ENCODE results near the gene CLEC4F. TPM values are rescaled to one million over a fixed set of nuclear protein-coding genes. Genes with fewer than 3 reads are reported as not detected.

The CLEC4F gene
- total and polyA plus RNA-seq, 7 donors = 0.04 to 0.64 (median 0.39) TPM; not detected in 1

DNA sequence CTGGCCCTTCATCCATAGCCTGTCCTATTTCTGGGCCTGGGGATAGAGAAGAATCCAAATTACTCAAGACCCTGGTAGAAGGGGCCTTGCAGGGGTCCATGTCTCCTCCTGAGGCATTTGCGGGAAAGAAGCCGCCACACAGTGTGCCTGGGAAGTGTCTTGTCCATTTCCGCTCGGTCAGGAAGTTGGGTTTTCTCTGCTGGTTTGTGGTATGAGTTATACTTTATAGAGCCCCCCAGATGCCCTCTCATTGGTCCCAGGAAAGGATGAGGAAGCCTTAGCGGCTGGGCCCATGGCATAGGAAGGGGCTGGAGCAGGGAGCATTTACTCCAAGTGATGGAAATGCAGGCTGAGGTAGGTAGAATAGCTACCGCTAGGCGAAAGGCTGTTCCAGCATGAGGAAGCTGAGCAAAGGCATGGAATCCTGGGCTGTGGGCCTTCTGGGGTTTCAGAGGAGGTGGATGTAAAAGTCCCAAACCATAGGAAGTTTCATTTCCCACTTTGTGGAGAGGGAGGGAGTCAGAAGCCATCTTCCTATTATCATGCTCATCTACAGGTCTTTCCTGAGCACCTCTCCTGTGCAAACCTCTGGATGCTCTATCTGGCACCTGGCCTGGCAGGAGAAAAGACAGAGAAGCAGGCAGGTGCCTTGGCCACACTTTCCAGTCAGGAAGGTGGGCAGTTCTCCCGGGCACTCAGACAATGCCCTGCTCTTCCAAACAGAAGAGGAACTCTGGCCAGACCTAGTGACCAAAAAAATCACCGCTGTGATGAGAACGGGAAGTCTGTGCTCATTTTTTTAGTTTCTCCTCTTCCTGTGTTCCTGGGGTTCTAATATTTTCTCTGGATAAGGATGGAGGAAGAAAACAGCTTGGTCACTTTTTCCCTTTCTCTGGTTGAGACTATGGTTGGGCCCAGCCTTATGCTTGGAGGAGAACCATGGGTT, 17.9 kb upstream of the CLEC4F start:
- Histone ChIP-seq H3K36me3 (ENCODE audit: insufficient read depth in 1 of 2, low read depth in 1 of 2) (no peaks in the 10 kb centered on the region), H3K27me3 (ENCODE audit: insufficient read depth in 3 of 3, low read length in 2 of 3) (peaks cover 0 to 6% (median 2%) of the 10 kb centered on the region in 3 donors), H3K27ac (no peak overlapping the region), H3K4me3 (no peak overlapping the region), H3K4me1 (no peaks in the 10 kb centered on the region), H3K9me3 (no peaks in the 10 kb centered on the region)
- intact Hi-C loops (cut with DNase I) = no loop called here
- TF ChIP-seq, protein P1, sequence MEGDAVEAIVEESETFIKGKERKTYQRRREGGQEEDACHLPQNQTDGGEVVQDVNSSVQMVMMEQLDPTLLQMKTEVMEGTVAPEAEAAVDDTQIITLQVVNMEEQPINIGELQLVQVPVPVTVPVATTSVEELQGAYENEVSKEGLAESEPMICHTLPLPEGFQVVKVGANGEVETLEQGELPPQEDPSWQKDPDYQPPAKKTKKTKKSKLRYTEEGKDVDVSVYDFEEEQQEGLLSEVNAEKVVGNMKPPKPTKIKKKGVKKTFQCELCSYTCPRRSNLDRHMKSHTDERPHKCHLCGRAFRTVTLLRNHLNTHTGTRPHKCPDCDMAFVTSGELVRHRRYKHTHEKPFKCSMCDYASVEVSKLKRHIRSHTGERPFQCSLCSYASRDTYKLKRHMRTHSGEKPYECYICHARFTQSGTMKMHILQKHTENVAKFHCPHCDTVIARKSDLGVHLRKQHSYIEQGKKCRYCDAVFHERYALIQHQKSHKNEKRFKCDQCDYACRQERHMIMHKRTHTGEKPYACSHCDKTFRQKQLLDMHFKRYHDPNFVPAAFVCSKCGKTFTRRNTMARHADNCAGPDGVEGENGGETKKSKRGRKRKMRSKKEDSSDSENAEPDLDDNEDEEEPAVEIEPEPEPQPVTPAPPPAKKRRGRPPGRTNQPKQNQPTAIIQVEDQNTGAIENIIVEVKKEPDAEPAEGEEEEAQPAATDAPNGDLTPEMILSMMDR (IDR thresholded peaks at IDR 0.05) = no peak
- 81 to 84% (median 82%) methylated on average over 10 of the region's 10 CpGs for WGBS, 3 donors
- DNase-seq (no peak), ATAC-seq (no peak)

DNA sequence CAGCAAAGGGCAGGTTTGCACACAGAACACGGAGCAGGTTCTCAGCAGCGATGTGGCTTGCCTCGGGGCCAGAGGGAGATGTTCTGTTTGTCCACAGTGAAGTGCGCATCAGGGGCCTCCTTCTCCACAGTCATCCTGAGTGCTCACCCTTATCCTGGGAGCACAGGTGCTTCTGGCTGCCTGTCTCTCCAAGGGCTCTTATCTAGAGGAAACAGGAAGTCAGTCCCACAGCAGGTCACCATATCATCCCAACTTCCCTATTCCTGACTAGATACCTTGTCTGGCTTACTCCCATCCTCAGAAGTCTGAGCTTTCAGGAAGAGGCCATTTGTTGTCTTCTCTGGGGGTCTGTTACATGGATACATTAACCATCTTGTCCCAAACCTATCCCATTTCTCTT, 15.2 kb upstream of the CLEC4F start, which contains the start of gene CD207:
Gene CD207 (minus strand): TSS at position 174 of the 400 bp plus-strand sequence. CDS start 40 bp downstream, at position 134.
- Histone ChIP-seq H3K9me3 (no peaks in the 10 kb centered on the region), H3K36me3 (ENCODE audit: insufficient read depth in 1 of 2, low read depth in 1 of 2) (no peaks in the 10 kb centered on the region), H3K27me3 (ENCODE audit: insufficient read depth in 3 of 3, low read length in 2 of 3) (peaks cover 0 to 6% (median 2%) of the 10 kb centered on the region in 3 donors), H3K4me1 (no peaks in the 10 kb centered on the region), H3K4me3 (no peak within 1 kb of the TSS), H3K27ac (no peak within 1 kb of the TSS)
- 89 to 92% (median 91%) methylated on average over 4 of the region's 4 CpGs for WGBS, 3 donors
- ATAC-seq = no peak
- TF ChIP-seq, protein P1 (IDR thresholded peaks at IDR 0.05) = no peak
- intact Hi-C loops (cut with DNase I) = no loop called here
- no peak for DNase-seq

DNA sequence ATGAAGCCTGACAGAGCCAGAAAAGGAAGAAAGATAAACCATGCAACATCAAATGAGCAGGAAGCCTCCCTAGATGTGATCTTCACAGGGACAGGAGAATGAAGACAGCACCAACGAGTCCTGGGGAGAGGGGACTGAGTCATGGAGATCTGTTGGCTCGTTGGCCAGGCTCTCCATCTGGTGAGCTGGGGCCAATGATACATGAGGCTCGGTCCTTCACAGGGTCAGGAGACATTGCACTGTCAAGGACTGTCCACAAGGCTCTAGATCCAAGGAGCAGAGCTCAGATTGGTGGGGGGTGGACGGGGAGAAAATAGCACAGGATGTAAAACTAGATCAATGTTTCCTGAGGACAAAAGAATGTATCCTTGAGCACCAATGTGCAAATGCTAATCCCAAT, 14.5 kb upstream of the CLEC4F start:
- TF ChIP-seq, protein P1 (IDR thresholded peaks at IDR 0.05) = no peak
- Histone ChIP-seq H3K27me3 (ENCODE audit: insufficient read depth in 3 of 3, low read length in 2 of 3) (peaks cover 0 to 6% (median 2%) of the 10 kb centered on the region in 3 donors), H3K9me3 (no peaks in the 10 kb centered on the region), H3K36me3 (ENCODE audit: insufficient read depth in 1 of 2, low read depth in 1 of 2) (no peaks in the 10 kb centered on the region), H3K4me3 (no peak overlapping the region), H3K27ac (no peak overlapping the region), H3K4me1 (no peaks in the 10 kb centered on the region)
- DNase-seq (no peak), ATAC-seq (no peak)
- 51 to 54% (median 52%) methylated on average over 4 of the region's 4 CpGs for WGBS, 3 donors
- intact Hi-C loops (cut with DNase I) = no loop called here

DNA sequence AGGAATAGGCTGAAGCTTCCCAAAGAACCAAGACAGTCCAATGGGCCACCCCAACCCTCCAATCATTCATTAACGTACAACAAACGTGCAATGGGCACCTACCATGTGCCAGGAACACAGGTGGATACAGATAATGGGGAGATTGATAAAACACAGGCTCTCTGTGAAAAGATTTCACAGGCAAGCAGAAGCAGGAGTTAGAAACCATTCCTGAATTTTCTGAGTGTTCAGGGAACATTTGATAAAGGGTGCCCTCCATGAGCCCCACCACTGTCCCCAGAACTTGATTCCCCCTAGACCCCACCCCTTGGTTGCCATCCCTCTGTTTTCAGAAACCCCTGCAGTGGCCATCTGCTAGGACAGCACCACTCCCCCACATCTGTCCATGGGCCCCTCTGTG, 13.7 kb upstream of the CLEC4F start:
- intact Hi-C loops (cut with DNase I) = no loop called here

More for the DNA sequence above, 13.7 kb upstream of the CLEC4F start:
- Histone ChIP-seq H3K36me3 (ENCODE audit: insufficient read depth in 1 of 2, low read depth in 1 of 2) (no peaks in the 10 kb centered on the region), H3K27me3 (ENCODE audit: insufficient read depth in 3 of 3, low read length in 2 of 3) (peaks cover 0 to 6% (median 2%) of the 10 kb centered on the region in 3 donors), H3K4me1 (no peaks in the 10 kb centered on the region), H3K27ac (no peak overlapping the region), H3K4me3 (no peak overlapping the region), H3K9me3 (no peaks in the 10 kb centered on the region)
- DNase-seq (no peak), ATAC-seq (no peak)
- WGBS, 3 donors = 81 to 86% (median 85%) methylated on average over 2 of the region's 2 CpGs
- TF ChIP-seq, protein P1 (IDR thresholded peaks at IDR 0.05) = no peak

Data from psoas muscle (tissue), 8 donors.